Measurements from ENCODE around the gene ARHGEF17.

Gene ARHGEF17

GRCh38 chr11:73311394-73311869, 3.4 kb downstream of the ARHGEF17 start:
- H3K27ac ChIP-seq (ENCODE audit: low read depth, low read length): no peak overlapping the region
- no peaks in the 10 kb centered on the region for H3K9me3 ChIP-seq (ENCODE audit: control insufficient read depth, insufficient read depth, low read length)
- peaks cover 23% of the 10 kb centered on the region for H3K27me3 ChIP-seq (ENCODE audit: control insufficient read depth, low read length)
- peaks cover 21% of the 10 kb centered on the region for H3K4me1 ChIP-seq (ENCODE audit: control insufficient read depth, low read length)
- H3F3A ChIP-seq (ENCODE audit: control insufficient read depth, insufficient read depth): no peaks in the 10 kb centered on the region
- TF ChIP-seq EZH2phosphoT487 (IDR thresholded peaks at IDR 0.05; ENCODE audit: borderline replicate concordance, low read length) (no peak), CTCF (IDR thresholded peaks at IDR 0.05; ENCODE audit: low read depth, low read length, poor library complexity, severe bottlenecking) (no peak)
- no peaks in the 10 kb centered on the region for H3K36me3 ChIP-seq (ENCODE audit: control insufficient read depth, low read length)
- H3K9me2 ChIP-seq (replicated peaks; ENCODE audit: control insufficient read depth, low read length): no peaks in the 10 kb centered on the region
- no peaks in the 10 kb centered on the region for H3K79me2 ChIP-seq (ENCODE audit: control insufficient read depth, low read length)
- no peak overlapping the region for H3K4me2 ChIP-seq (ENCODE audit: low read length)
- no peak overlapping the region for H3K4me3 ChIP-seq (ENCODE audit: low read length)
- H4K20me1 ChIP-seq (ENCODE audit: control insufficient read depth, insufficient read depth, low read depth, low read length): no peaks in the 10 kb centered on the region

- no peak overlapping the region for H3K27ac ChIP-seq (ENCODE audit: low read depth, low read length)
- TF ChIP-seq CTCF (IDR thresholded peaks at IDR 0.05; ENCODE audit: low read depth, low read length, poor library complexity, severe bottlenecking): no peak
- TF ChIP-seq EZH2phosphoT487 (IDR thresholded peaks at IDR 0.05; ENCODE audit: borderline replicate concordance, low read length): no peak
- H3K4me3 ChIP-seq (ENCODE audit: low read length): no peak overlapping the region
- H3K27me3 ChIP-seq (ENCODE audit: control insufficient read depth, low read length): peaks cover 23% of the 10 kb centered on the region
- H3K4me2 ChIP-seq (ENCODE audit: low read length): no peak overlapping the region
- H3K9me2 ChIP-seq (replicated peaks; ENCODE audit: control insufficient read depth, low read length): no peaks in the 10 kb centered on the region
- no peaks in the 10 kb centered on the region for H3K79me2 ChIP-seq (ENCODE audit: control insufficient read depth, low read length)
- H3K4me1 ChIP-seq (ENCODE audit: control insufficient read depth, low read length): peaks cover 15% of the 10 kb centered on the region
- no peaks in the 10 kb centered on the region for H4K20me1 ChIP-seq (ENCODE audit: control insufficient read depth, insufficient read depth, low read depth, low read length)
- no peaks in the 10 kb centered on the region for H3F3A ChIP-seq (ENCODE audit: control insufficient read depth, insufficient read depth)
- no peaks in the 10 kb centered on the region for H3K9me3 ChIP-seq (ENCODE audit: control insufficient read depth, insufficient read depth, low read length)
- no peaks in the 10 kb centered on the region for H3K36me3 ChIP-seq (ENCODE audit: control insufficient read depth, low read length)
These were observed 4.0 kb downstream of the ARHGEF17 start for GRCh38 chr11:73312036-73312435.

- peaks cover 21% of the 10 kb centered on the region for H3K27me3 ChIP-seq (ENCODE audit: control insufficient read depth, low read length)
- peaks cover 11% of the 10 kb centered on the region for H3K4me1 ChIP-seq (ENCODE audit: control insufficient read depth, low read length)
- no peak for TF ChIP-seq CTCF (IDR thresholded peaks at IDR 0.05; ENCODE audit: low read depth, low read length, poor library complexity, severe bottlenecking)
- no peak for TF ChIP-seq EZH2phosphoT487 (IDR thresholded peaks at IDR 0.05; ENCODE audit: borderline replicate concordance, low read length)
- no peaks in the 10 kb centered on the region for H3K36me3 ChIP-seq (ENCODE audit: control insufficient read depth, low read length)
- H3K9me2 ChIP-seq (replicated peaks; ENCODE audit: control insufficient read depth, low read length): no peaks in the 10 kb centered on the region
- no peaks in the 10 kb centered on the region for H4K20me1 ChIP-seq (ENCODE audit: control insufficient read depth, insufficient read depth, low read depth, low read length)
- H3K79me2 ChIP-seq (ENCODE audit: control insufficient read depth, low read length): no peaks in the 10 kb centered on the region
- no peak overlapping the region for H3K4me2 ChIP-seq (ENCODE audit: low read length)
- H3K4me3 ChIP-seq (ENCODE audit: low read length): no peak overlapping the region
- no peak overlapping the region for H3K27ac ChIP-seq (ENCODE audit: low read depth, low read length)
- H3K9me3 ChIP-seq (ENCODE audit: control insufficient read depth, insufficient read depth, low read length): no peaks in the 10 kb centered on the region
- no peaks in the 10 kb centered on the region for H3F3A ChIP-seq (ENCODE audit: control insufficient read depth, insufficient read depth)
These were observed 4.8 kb downstream of the ARHGEF17 start for GRCh38 chr11:73312851-73313327.
